HG02759 (cell line): ENCODE measurements around the gene MEF2D.

Source experiments
- ATAC-seq: cut with Tn5 transposase; IDR thresholded peaks from one replicate; pipeline ENCODE4 v1.9.1; 2021; ENCODE audit warnings: mild to moderate bottlenecking, moderate library complexity; ENCODE audit not compliant: unreplicated experiment

The MEF2D gene

GRCh38 chr1:156448134-156448967 lies 52.2 kb downstream of the MEF2D start:
- ATAC-seq, result no peak

- no peak for ATAC-seq
These were observed 54.7 kb downstream of the MEF2D start for GRCh38 chr1:156445789-156446263.

DNA sequence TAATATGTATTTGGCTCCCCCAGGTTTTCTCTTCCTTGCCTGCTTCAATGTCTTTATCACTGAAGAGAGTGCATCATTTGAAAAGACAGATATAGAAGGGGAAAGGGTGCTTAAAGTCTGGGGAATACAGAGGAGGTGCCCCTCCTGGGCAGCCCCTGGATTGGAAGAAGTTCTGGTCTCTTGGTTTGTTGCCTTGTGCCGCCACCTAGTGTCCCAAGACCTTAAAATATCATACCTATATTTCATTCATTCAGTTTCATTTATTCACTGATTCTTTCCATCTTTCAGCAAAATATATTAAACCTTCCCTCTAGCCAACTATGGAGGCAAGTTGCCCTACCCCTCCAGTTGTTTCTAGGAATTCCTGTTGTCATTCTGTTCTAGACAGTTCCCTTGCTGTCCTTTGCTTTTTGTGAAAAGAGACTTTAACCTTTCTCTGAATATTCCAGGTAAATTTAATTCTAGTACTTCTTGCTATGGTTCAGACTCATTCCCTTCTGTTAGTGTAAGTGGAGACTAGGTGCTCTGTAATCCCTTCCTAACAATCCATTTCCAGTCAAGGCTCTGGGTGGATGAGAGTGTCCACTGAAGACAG lies 56.1 kb downstream of the MEF2D start:
- no peak for ATAC-seq

DNA sequence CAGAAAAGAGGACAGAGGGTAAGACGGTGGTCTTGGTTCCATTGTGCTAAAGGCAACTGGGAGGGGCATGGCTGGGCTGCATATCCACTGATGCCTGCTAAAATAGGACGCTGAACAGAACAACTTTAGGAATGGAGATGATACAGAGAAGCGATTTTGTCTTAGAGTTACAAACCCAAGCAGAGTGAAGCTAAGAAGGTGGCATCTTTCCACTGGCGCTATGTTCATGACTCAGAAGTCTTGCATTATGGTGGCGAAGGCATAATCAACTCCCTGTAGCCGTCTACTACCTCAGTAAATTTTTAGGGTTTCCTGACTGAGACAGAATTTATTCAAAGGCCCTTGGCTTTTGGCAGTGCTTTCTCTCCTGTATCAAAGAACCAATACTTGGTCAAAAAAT lies 57.3 kb downstream of the MEF2D start:
- ATAC-seq, result no peak

GRCh38 chr1:156440654-156441437 lies 59.7 kb downstream of the MEF2D start:
- no peak for ATAC-seq

DNA sequence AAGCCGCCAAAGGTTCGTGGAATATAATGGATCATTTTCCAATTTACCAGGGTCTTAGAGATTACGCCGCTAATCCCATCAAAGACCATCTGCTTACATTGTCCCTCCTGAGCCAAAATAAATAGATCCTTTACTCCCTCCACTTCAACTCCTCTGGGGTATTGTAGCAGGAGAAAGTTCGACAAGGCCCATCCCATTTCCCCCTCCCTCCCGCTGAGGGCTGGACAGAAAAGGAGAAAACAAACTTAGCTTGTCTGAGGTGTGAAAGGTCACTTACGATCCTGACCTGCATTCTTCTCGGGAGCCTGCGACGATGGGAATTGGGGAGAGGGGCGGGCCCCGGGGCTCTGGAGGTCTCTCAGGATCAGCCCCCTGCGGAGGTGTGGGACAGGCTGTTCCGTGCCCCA lies 60.8 kb downstream of the MEF2D start:
- ATAC-seq, result no peak

GRCh38 chr1:156439036-156439776 lies 61.4 kb downstream of the MEF2D start:
- no peak for ATAC-seq

DNA sequence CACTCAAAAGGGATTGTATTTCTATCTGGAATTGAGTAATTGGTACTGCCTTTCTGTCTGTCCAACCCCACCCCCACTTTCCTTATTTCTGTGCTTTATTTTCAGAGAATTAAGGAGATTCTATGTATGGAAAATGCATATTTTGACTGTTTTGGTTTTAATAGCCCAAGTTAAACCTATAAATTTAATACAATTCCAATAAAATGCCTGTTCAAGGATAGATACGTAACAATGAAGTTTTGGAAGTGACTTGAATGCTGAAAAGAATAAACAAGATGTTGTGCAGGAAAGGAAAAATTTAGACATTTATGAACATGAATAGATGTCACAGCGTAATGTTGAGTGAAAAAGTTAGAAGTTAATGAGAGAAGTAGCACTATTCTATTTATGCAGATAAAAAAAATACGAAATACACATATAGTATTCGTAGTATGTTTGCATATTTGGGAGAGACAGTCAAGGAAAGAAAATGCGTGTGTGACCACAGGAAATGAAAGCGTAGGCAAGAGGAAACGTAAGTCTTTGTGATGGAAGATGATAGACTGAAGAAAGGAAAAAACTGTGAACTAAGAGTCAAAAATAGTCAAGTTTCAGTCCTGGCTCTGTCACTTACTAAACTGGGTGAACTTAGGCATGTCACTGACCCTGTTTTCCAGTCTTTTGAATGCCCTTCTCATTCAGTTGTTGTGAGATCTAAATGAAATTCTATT lies 62.1 kb downstream of the MEF2D start:
- no peak for ATAC-seq

DNA sequence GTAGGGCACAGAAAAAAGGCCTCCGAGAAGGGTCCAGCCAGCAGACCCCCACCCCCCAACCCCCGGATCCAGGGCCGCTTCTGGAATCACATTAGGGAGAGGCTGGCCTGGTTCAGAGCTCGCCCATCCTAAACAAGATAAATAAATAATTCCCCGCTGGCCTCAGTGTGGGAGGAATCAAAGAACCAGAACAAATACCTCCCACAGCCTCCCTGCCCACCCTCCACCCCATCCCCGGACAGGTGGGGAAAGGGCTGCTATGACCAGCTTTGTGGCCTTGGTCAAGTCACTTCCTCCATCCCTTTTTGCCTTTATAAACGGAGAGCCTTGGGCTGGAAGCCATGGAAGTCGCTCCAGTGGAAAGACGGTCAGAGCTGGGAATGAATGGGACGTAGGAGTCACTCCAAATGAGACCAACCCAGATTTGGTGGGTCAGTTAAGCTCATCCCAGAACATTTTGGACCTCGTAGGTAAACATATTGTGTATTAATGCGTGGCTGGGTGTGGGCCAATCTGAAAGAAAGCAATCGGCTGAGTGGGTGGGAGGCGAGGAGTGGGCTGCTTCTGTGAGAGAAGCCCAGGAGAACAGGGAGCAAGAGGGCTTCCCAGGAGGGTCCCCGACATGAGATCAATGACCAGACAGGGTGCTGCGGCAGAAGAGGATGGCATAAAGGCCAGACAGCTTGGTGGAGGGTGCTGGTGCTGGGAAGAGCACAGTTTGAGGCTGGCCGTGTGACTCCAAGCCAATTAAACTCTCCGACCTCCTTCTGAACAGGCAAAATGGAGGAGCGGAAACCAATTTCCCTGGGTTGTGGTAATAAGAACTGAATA lies 63.3 kb downstream of the MEF2D start:
- no peak for ATAC-seq

- no peak for ATAC-seq
These were observed 64.2 kb downstream of the MEF2D start for GRCh38 chr1:156436141-156437036.

DNA sequence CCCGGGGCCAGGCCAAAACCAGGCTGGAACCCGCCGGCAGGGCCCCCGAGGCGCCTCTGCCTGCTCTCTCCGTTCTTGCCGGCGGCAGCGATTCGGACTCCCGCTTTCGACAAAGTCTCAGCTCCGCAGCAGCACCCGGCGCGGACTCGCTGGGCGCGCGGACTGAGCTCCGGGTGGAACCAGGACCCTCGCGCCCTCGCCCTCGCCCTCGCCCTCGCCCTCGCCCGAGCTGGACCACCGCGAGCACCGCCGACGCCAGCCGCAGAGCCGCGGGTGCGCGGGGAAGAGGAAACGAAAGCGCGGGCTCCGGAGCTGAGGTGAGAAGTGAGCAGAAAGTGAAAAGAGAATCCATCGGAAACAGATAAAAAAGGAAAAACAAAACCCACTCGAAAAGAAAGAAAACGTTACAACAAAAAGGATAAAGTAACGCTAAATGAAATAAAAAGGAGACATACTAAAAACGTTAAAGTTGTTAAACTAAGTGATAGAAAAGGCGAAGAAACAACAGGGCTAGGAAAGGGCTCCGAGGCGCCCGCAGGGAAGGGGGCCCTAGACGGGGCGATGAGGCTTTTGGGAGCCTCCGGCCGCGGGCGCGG lies 64.9 kb downstream of the MEF2D start:
- no peak for ATAC-seq

DNA sequence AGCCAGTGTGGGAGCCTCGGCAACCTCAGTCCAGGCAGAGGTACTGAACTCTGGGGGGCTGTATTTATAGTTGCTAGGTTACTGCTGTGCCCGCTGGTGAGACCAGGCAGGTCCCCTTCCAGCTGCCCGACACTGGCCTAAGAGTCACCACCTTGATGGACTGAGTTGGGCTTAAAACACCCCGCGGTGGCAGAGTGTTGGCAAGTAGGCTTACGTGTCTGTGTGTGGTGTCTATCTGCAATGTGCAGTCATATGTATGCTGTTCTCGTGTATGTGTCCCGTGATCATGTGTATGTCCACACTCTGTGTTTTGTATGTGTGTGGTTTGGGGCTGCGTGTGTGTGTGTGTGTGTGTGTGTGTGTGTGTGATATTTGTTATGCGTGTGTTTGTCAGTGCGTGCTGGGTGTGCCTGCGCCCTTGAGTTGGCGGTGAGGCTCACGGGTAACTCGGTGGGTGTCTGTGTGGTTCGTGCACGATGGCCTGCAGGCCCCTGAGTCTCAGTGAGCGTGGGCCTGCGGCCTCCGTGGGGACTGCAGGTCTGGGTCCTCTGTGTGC lies 65.5 kb downstream of the MEF2D start:
- no peak for ATAC-seq

GRCh38 chr1:156433602-156434001 lies 67.0 kb downstream of the MEF2D start:
- ATAC-seq, result no peak

GRCh38 chr1:156433032-156433431 lies 67.5 kb downstream of the MEF2D start:
- ATAC-seq, result no peak

GRCh38 chr1:156432669-156433018 lies 67.9 kb downstream of the MEF2D start:
- no peak for ATAC-seq

DNA sequence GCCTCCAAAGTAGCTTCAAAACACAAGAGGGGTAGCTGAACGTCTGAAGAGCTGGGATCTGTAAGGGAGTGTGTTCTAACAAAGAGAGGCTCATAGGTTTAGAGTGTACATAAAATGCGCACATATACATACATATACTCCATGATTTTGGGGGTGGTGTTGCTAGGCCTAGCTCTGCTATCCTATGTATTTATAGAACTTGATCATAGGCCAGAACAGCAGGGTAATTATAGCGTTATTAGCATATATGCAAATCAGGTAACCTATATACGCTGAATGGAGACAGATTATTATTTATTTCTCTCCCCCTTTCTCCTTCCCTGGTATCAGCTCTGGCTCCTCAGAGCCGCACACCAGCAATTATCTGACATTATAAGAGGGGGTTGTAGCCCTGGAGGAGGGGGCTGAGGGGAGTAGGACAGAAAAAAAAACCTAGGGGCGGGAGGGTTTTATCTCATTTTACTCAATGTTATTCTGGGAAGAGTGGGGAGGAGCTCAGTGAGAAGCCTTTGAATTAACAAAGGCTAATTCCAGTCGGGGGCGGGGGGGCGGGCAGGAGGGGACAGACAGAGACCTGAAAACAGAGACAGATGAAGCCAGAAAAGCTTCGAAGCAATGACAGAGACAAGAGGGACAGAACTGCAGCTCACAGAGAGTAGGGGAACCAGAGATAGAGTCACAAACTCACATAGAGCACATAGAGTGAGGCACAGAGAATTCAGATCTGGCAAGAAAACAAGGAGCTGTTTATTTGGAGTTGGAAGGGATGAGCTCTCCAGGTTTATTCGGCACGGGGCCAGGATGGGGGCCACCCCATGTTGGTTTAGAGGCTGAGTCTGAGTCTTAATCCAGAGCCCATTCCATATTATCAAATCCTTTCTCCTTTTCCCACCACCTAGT lies 68.6 kb downstream of the MEF2D start:
- ATAC-seq, result no peak

GRCh38 chr1:156431366-156431765 lies 69.2 kb downstream of the MEF2D start:
- no peak for ATAC-seq
